ENCODE data around the gene BDH2. TPM values are rescaled to one million over a fixed set of nuclear protein-coding genes. Genes with fewer than 3 reads are reported as not detected.

The BDH2 gene
- total RNA-seq, 1 donor from 2014 or later: 72.7 TPM

GRCh38 chr4:103086551-103086950, 13.1 kb downstream of the BDH2 start:
- no peak overlapping the region for H3K27ac Mint-ChIP-seq
- no peaks in the 10 kb centered on the region for H3K9me3 Mint-ChIP-seq
- no peak overlapping the region for H3K4me3 Mint-ChIP-seq
- no peaks in the 10 kb centered on the region for H3K4me1 Mint-ChIP-seq (ENCODE audit: unreplicated experiment)
- H3K36me3 Mint-ChIP-seq: peaks cover 34% of the 10 kb centered on the region
- DNase-seq (ENCODE audit: extremely low spot score, unreplicated experiment): no peak
- no peak for TF ChIP-seq CTCF (conservative IDR thresholded peaks at IDR 0.05)
- no peaks in the 10 kb centered on the region for H3K27me3 Mint-ChIP-seq

GRCh38 chr4:103085555-103086196, 14.0 kb downstream of the BDH2 start:
- H3K4me3 Mint-ChIP-seq: no peak overlapping the region
- TF ChIP-seq CTCF (conservative IDR thresholded peaks at IDR 0.05): no peak
- H3K4me1 Mint-ChIP-seq (ENCODE audit: unreplicated experiment): no peaks in the 10 kb centered on the region
- H3K36me3 Mint-ChIP-seq: peaks cover 27% of the 10 kb centered on the region
- DNase-seq (ENCODE audit: extremely low spot score, unreplicated experiment): no peak
- no peak overlapping the region for H3K27ac Mint-ChIP-seq
- H3K9me3 Mint-ChIP-seq: no peaks in the 10 kb centered on the region
- no peaks in the 10 kb centered on the region for H3K27me3 Mint-ChIP-seq

GRCh38 chr4:103079621-103080020, 20.0 kb downstream of the BDH2 start:
- TF ChIP-seq CTCF (conservative IDR thresholded peaks at IDR 0.05): no peak
- Mint-ChIP-seq H3K27ac (no peak overlapping the region), H3K9me3 (no peaks in the 10 kb centered on the region), H3K36me3 (peaks cover 20% of the 10 kb centered on the region), H3K27me3 (peaks cover 9% of the 10 kb centered on the region), H3K4me1 (ENCODE audit: unreplicated experiment) (peaks cover 5% of the 10 kb centered on the region), H3K4me3 (no peak overlapping the region)
- no peak for DNase-seq (ENCODE audit: extremely low spot score, unreplicated experiment)

GRCh38 chr4:103076747-103077347, 22.8 kb downstream of the BDH2 start, which contains the start of gene SLC9B2:
Gene SLC9B2 (minus strand): TSS chr4:103076761. CDS start chr4:103067550, 9,211 bp downstream.
- Mint-ChIP-seq H3K4me3 (peak within 1 kb of the TSS; percentile 94), H3K36me3 (peaks cover 14% of the 10 kb centered on the region), H3K9me3 (no peaks in the 10 kb centered on the region), H3K27me3 (peaks cover 9% of the 10 kb centered on the region), H3K27ac (peak within 1 kb of the TSS; percentile 90), H3K4me1 (ENCODE audit: unreplicated experiment) (peaks cover 5% of the 10 kb centered on the region)
- no peak for TF ChIP-seq CTCF (conservative IDR thresholded peaks at IDR 0.05)
- no peak for DNase-seq (ENCODE audit: extremely low spot score, unreplicated experiment)

- TF ChIP-seq CTCF (conservative IDR thresholded peaks at IDR 0.05): peak; percentile 47
- DNase-seq (ENCODE audit: extremely low spot score, unreplicated experiment): peak; percentile 75
- Mint-ChIP-seq H3K27me3 (peaks cover 9% of the 10 kb centered on the region), H3K9me3 (no peaks in the 10 kb centered on the region), H3K4me3 (peak overlapping the region; percentile 94), H3K36me3 (peaks cover 10% of the 10 kb centered on the region), H3K4me1 (ENCODE audit: unreplicated experiment) (peaks cover 5% of the 10 kb centered on the region), H3K27ac (peak overlapping the region; percentile 90)
Observed at GRCh38 chr4:103075894-103076746, 23.5 kb downstream of the BDH2 start.
